ENCODE measurements around the gene SOX18.

The SOX18 gene

DNA sequence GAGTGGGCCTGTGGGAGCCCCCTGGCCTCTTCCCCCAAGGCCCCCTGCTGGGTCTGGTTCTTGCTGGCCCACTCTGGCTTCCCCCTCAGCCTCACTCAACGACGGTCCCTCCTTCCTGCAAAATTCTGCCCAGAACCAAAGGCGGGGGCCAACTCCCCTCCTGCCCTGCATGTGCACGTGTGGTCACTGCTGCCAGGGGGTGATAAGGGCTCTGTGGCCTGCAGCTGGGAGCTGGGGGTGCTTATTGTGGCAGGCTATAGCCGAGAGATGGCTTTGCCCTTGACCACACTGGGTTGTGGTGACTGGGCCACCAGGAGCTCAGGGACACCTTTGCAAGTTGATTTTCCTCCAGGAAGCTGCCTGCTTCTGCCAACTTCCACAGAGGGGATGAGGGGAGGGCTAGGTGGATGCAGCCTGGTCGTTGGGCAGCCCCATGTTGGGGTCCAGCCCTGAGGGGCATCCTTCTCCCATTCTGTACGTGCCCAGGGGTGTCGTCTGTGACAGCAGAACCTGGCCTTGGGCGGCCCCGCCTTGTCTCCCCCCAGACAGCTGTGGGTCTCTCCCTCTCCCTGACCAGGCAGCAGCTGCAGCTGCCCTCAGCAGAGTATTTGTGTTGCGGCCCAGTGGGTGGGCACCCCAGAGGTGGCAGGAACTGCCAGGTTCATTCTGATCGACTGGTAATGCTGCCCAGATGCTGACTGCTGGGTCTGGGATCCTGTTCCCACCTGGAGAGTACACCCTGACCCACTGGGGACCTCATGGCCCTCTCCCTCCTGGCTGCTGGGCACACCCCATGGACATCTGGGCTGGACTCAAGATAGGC is 19.2 kb upstream of the SOX18 start:
- TF ChIP-seq, protein P1, sequence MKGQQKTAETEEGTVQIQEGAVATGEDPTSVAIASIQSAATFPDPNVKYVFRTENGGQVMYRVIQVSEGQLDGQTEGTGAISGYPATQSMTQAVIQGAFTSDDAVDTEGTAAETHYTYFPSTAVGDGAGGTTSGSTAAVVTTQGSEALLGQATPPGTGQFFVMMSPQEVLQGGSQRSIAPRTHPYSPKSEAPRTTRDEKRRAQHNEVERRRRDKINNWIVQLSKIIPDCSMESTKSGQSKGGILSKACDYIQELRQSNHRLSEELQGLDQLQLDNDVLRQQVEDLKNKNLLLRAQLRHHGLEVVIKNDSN (IDR thresholded peaks at IDR 0.05) = no peak
- TF ChIP-seq CREB1 (IDR thresholded peaks at IDR 0.05; ENCODE audit: low read depth) (no peak), ZBTB7A (IDR thresholded peaks at IDR 0.05; ENCODE audit: low read depth) (no peak), CEBPB (IDR thresholded peaks at IDR 0.05) (no peak), NFIC (IDR thresholded peaks at IDR 0.05) (no peak), YY1 (IDR thresholded peaks at IDR 0.05; ENCODE audit: low read depth) (no peak), TEAD4 (IDR thresholded peaks at IDR 0.05) (no peak), EP300 (IDR thresholded peaks at IDR 0.05; ENCODE audit: borderline replicate concordance) (no peak), RAD21 (IDR thresholded peaks at IDR 0.05; ENCODE audit: low read depth) (no peak), FOXM1 (IDR thresholded peaks at IDR 0.05; ENCODE audit: borderline replicate concordance, low read depth) (no peak), EGR1 (IDR thresholded peaks at IDR 0.05) (no peak), TAF1 (IDR thresholded peaks at IDR 0.05; ENCODE audit: low read depth) (no peak), TCF12 (IDR thresholded peaks at IDR 0.05; ENCODE audit: low read depth) (no peak)
- TF ChIP-seq, protein P2, sequence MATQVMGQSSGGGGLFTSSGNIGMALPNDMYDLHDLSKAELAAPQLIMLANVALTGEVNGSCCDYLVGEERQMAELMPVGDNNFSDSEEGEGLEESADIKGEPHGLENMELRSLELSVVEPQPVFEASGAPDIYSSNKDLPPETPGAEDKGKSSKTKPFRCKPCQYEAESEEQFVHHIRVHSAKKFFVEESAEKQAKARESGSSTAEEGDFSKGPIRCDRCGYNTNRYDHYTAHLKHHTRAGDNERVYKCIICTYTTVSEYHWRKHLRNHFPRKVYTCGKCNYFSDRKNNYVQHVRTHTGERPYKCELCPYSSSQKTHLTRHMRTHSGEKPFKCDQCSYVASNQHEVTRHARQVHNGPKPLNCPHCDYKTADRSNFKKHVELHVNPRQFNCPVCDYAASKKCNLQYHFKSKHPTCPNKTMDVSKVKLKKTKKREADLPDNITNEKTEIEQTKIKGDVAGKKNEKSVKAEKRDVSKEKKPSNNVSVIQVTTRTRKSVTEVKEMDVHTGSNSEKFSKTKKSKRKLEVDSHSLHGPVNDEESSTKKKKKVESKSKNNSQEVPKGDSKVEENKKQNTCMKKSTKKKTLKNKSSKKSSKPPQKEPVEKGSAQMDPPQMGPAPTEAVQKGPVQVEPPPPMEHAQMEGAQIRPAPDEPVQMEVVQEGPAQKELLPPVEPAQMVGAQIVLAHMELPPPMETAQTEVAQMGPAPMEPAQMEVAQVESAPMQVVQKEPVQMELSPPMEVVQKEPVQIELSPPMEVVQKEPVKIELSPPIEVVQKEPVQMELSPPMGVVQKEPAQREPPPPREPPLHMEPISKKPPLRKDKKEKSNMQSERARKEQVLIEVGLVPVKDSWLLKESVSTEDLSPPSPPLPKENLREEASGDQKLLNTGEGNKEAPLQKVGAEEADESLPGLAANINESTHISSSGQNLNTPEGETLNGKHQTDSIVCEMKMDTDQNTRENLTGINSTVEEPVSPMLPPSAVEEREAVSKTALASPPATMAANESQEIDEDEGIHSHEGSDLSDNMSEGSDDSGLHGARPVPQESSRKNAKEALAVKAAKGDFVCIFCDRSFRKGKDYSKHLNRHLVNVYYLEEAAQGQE (IDR thresholded peaks at IDR 0.05; ENCODE audit: low read depth) = no peak
- TF ChIP-seq, protein P3, sequence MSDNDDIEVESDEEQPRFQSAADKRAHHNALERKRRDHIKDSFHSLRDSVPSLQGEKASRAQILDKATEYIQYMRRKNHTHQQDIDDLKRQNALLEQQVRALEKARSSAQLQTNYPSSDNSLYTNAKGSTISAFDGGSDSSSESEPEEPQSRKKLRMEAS (IDR thresholded peaks at IDR 0.05) = no peak

DNA sequence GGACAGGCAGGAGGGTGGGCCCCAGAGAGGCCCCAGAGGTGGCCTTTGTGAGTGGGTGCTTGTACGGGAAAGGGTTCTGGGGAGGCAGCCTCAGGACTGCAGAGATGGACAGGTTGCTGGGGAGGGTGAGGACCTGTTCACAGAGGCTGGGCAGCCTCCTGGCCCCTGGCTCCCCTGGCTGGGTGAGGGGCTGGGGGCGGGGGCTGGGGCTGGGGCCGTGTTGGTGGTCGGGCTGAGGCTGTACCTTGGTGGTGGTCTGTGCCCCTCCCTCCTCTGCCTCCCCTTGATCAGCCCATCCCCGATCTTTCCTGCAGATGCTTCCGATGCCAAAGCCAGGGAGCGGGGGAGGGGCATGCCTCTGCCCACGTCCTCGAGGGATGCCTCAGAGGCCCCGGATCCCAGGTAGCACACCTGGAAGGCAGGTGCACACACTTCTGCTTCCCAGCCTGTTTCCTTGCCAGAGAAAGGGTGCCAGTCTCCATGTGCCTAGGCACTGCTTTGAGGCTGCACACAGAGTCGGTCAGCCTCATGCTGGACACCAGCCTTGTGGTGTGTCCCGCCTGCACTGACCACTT is 18.4 kb upstream of the SOX18 start:
- TF ChIP-seq, protein P3 (IDR thresholded peaks at IDR 0.05) = no peak
- no peak for TF ChIP-seq TEAD4 (IDR thresholded peaks at IDR 0.05)

DNA sequence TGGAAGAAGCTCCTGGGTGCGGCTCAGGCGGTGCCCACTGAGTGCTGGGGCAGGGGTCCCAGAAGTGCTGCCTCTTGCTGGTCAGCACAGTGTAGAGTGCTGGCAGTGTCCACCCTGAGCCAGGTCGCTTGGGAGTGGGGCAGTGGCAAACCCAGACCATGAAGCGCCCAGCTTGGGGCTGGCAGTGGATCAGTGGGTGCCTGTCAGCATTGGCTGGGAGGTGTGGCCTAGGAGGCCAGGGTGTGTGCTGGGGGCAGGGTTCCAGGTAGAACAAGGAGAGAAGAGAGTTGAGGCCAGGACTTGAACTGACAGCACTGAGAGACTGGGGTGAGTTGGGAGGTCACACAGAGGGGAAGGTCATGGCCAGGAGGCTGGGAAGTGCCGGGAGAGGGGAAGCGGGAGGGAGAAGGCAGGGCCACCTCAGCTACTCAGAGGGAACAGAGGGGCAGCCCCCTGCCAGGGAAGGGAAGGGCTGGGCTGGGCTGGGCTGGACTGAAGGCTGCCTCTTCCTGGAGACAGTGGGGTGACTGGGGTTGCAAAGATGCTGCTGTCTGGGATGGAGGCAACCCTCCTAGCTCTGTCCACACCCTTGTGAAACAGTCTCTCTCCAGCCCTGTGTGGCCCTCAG is 17.7 kb upstream of the SOX18 start:
- no peak for TF ChIP-seq ZBTB7A (IDR thresholded peaks at IDR 0.05; ENCODE audit: low read depth)
- no peak for TF ChIP-seq NFIC (IDR thresholded peaks at IDR 0.05)
- TF ChIP-seq TCF12 (IDR thresholded peaks at IDR 0.05; ENCODE audit: low read depth) = no peak
- no peak for TF ChIP-seq RAD21 (IDR thresholded peaks at IDR 0.05; ENCODE audit: low read depth)
- TF ChIP-seq TEAD4 (IDR thresholded peaks at IDR 0.05) = no peak
- TF ChIP-seq EP300 (IDR thresholded peaks at IDR 0.05; ENCODE audit: borderline replicate concordance) = no peak
- TF ChIP-seq EGR1 (IDR thresholded peaks at IDR 0.05) = no peak
- no peak for TF ChIP-seq CREB1 (IDR thresholded peaks at IDR 0.05; ENCODE audit: low read depth)
- TF ChIP-seq FOXM1 (IDR thresholded peaks at IDR 0.05; ENCODE audit: borderline replicate concordance, low read depth) = no peak
- TF ChIP-seq, protein P3 (IDR thresholded peaks at IDR 0.05) = no peak
- TF ChIP-seq, protein P1 (IDR thresholded peaks at IDR 0.05) = no peak
- no peak for TF ChIP-seq YY1 (IDR thresholded peaks at IDR 0.05; ENCODE audit: low read depth)
- TF ChIP-seq, protein P2 (IDR thresholded peaks at IDR 0.05; ENCODE audit: low read depth) = no peak
- TF ChIP-seq CEBPB (IDR thresholded peaks at IDR 0.05) = no peak
- TF ChIP-seq TAF1 (IDR thresholded peaks at IDR 0.05; ENCODE audit: low read depth) = no peak

DNA sequence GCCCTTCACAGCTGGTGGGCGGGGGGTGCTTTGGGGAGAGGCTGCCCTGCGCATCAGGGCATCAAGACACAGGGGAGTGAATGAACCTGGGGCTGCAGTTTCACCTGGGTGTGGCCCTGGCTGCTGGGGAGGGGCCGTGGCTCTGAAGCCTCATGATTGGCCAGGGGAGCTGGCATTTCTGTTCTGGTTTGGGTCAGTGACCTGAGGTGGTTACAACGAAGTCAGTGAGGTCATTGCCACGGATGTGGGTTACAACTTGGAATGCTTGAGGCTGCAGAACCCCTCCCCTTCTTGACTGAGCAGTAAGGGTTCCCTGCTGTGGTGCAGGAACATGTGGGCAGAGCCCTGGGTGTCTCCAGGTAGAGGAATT is 16.5 kb upstream of the SOX18 start:
- TF ChIP-seq CREB1 (IDR thresholded peaks at IDR 0.05; ENCODE audit: low read depth) (0 out of 2 replicates have a peak, but pooled peaks have one; percentile 43), TCF12 (IDR thresholded peaks at IDR 0.05; ENCODE audit: low read depth) (0 out of 2 replicates have a peak, but pooled peaks have one; percentile 20), YY1 (IDR thresholded peaks at IDR 0.05; ENCODE audit: low read depth) (0 out of 2 replicates have a peak, but pooled peaks have one; percentile 8), TEAD4 (IDR thresholded peaks at IDR 0.05) (peak; percentile 56), EP300 (IDR thresholded peaks at IDR 0.05; ENCODE audit: borderline replicate concordance) (0 out of 2 replicates have a peak, but pooled peaks have one; percentile 34), ZBTB7A (IDR thresholded peaks at IDR 0.05; ENCODE audit: low read depth) (no peak; the same call in 1 of the 2 replicates)
- TF ChIP-seq, protein P3 (IDR thresholded peaks at IDR 0.05) = peak; percentile 66
- TF ChIP-seq, protein P2 (IDR thresholded peaks at IDR 0.05; ENCODE audit: low read depth) = no peak

Measured in Ishikawa (cell line).